HEK293T (cell line): ENCODE results near the gene ELOVL6.

Source experiments
- CTBP1 ChIP-seq: fragments of 450-650 bp; IDR thresholded peaks from 2 replicates; pipeline ENCODE4 v1.6.1; 2016; ENCODE audit warnings: borderline replicate concordance
- ELF4 ChIP-seq: fragments of 450-650 bp; IDR thresholded peaks from 2 replicates; pipeline ENCODE4 v1.6.1; 2017; ENCODE audit warnings: antibody characterized with exemption
- FOXK2 ChIP-seq: fragments of 450-650 bp; IDR thresholded peaks from 2 replicates; pipeline ENCODE4 v1.6.1; 2016; ENCODE audit warnings: mild to moderate bottlenecking
- FOXM1 ChIP-seq: fragments of 450-650 bp; IDR thresholded peaks from 2 replicates; pipeline ENCODE4 v1.6.1; 2017; ENCODE audit warnings: mild to moderate bottlenecking, borderline replicate concordance
- HDGF ChIP-seq: fragments of 450-650 bp; IDR thresholded peaks from 2 replicates; pipeline ENCODE4 v1.6.1; 2017; ENCODE audit warnings: antibody characterized with exemption, borderline replicate concordance
- L3MBTL2 ChIP-seq: fragments of 450-650 bp; conservative IDR thresholded peaks from 2 replicates; pipeline ENCODE4 v1.6.1; 2016; ENCODE audit warnings: mild to moderate bottlenecking
- LEF1 ChIP-seq: fragments of 450-650 bp; IDR thresholded peaks from 2 replicates; pipeline ENCODE4 v1.6.1; 2017; ENCODE audit warnings: mild to moderate bottlenecking, borderline replicate concordance
- NFRKB ChIP-seq: fragments of 450-650 bp; IDR thresholded peaks from 2 replicates; pipeline ENCODE4 v1.6.1; 2016; ENCODE audit warnings: mild to moderate bottlenecking, moderate library complexity
- SP1 ChIP-seq: fragments of 450-650 bp; IDR thresholded peaks from 2 replicates; pipeline ENCODE4 v1.6.1; 2017
- SUZ12 ChIP-seq: fragments of 450-650 bp; IDR thresholded peaks from 2 replicates; pipeline ENCODE4 v1.6.1; 2016; ENCODE audit warnings: mild to moderate bottlenecking
- TARDBP ChIP-seq: fragments of 450-650 bp; IDR thresholded peaks from 2 replicates; pipeline ENCODE4 v1.6.1; 2016
- ZNF384 ChIP-seq: fragments of 450-650 bp; IDR thresholded peaks from 2 replicates; pipeline ENCODE4 v1.6.1; 2016

GRCh38 chr4:110202024-110202423 is 3.6 kb upstream of the ELOVL6 start:
- TF ChIP-seq SUZ12 (no peak), FOXK2 (no peak), ZNF384 (no peak), ELF4 (no peak), NFRKB (no peak), FOXM1 (no peak), LEF1 (no peak), SP1 (no peak), CTBP1 (no peak), TARDBP (no peak), HDGF (no peak), L3MBTL2 (no peak)
